Endothelial cell of umbilical vein (primary cell): Measurements from ENCODE around the gene CCL1. TPM values are rescaled to one million over a fixed set of nuclear protein-coding genes. Genes with fewer than 3 reads are reported as not detected.

ENCODE experiments used
- BruUV-seq: library from RNA; stranded (reverse); fragments of 400-500 nt; replicated peaks from 2 replicates; lab custom pipeline; 2021; lab: Mats Ljungman, UMichigan
- CTCF ChIA-PET: fragments of 300-600, 350-600 bp; sonication (Branson Sonifier 250); formaldehyde crosslinking; loops from one replicate; lab custom pipeline; 2021; ENCODE audit warnings: antibody characterized with exemption, inconsistent platforms; lab: Charles Lee
- POLR2A ChIA-PET: fragments of 300-600, 350-600 bp; sonication (Branson Sonifier 250); formaldehyde crosslinking; loops from one replicate; lab custom pipeline; 2021; ENCODE audit warnings: antibody characterized with exemption, inconsistent platforms; lab: Charles Lee
- DNase-seq: peaks from one replicate; pipeline ENCODE4 v3.0.0-alpha.2; 2011; ENCODE audit warnings: low read depth, low spot score
- FAIRE-seq: peaks from 2 replicates; lab custom pipeline; 2011; peaks lifted over from hg19 to GRCh38; lab: Jason Lieb, UNC
- H2AFZ ChIP-seq: 2 replicates; pipeline ENCODE4 v1.6.0; 2012; ENCODE audit warnings: low read depth, low read length, control low read depth, inconsistent platforms
- H3K27ac ChIP-seq: 2 replicates; pipeline ENCODE4 v1.5.1; 2011; ENCODE audit warnings: low read depth, mild to moderate bottlenecking, control low read depth, low read length, moderate library complexity; ENCODE audit not compliant: insufficient read depth
- H3K27me3 ChIP-seq, 2 experiments: 2 replicates each; pipeline versions ENCODE4 v1.6.0 to v1.6.1; 2011; ENCODE audit warnings: low read length in 2 of 2, mixed read lengths in 1 of 2; ENCODE audit not compliant: control insufficient read depth in 2 of 2, insufficient read depth in 2 of 2
- H3K36me3 ChIP-seq, 2 experiments: 2 replicates in 1 of 2; 3 replicates in 1 of 2; pipeline ENCODE4 v1.5.1; 2011; ENCODE audit warnings: low read length in 2 of 2, mild to moderate bottlenecking in 1 of 2, moderate library complexity in 1 of 2; ENCODE audit not compliant: control insufficient read depth in 2 of 2, insufficient read depth in 2 of 2; ENCODE audit errors: extremely low read depth in 1 of 2
- H3K4me1 ChIP-seq: 3 replicates; pipeline ENCODE4 v1.5.1; 2011; ENCODE audit warnings: mild to moderate bottlenecking, low read length; ENCODE audit not compliant: control insufficient read depth, insufficient read depth; ENCODE audit errors: extremely low read depth
- H3K4me2 ChIP-seq: 2 replicates; pipeline ENCODE4 v1.6.1; 2011; ENCODE audit warnings: low read length, control low read depth, mixed read lengths; ENCODE audit not compliant: insufficient read depth
- H3K4me3 ChIP-seq, 3 experiments: fragments of 200-600 bp in 1 of 3; sonication (generic), shearing (Covaris generic) in 1 of 3; replicated peaks in 1 of 3; 2 replicates each; pipeline ENCODE4 v1.5.1; 2011 to 2016; ENCODE audit warnings: control low read depth in 3 of 3, low read length in 3 of 3, mild to moderate bottlenecking in 2 of 3, inconsistent platforms in 1 of 3, low read depth in 1 of 3, moderate library complexity in 1 of 3; ENCODE audit not compliant: insufficient read depth in 1 of 3
- H3K79me2 ChIP-seq: 2 replicates; pipeline ENCODE4 v1.6.0; 2012; ENCODE audit warnings: low read length, inconsistent platforms; ENCODE audit not compliant: control insufficient read depth, insufficient read depth
- H3K9ac ChIP-seq: replicated peaks from 2 replicates; pipeline ENCODE3; 2011; ENCODE audit warnings: low read length, control low read depth; ENCODE audit not compliant: insufficient read depth; ENCODE audit errors: extremely low read depth
- H3K9me1 ChIP-seq: replicated peaks from 3 replicates; pipeline ENCODE4 v1.6.0; 2011; ENCODE audit warnings: mild to moderate bottlenecking, low read length; ENCODE audit not compliant: control insufficient read depth, insufficient read depth; ENCODE audit errors: extremely low read depth
- H3K9me3 ChIP-seq: replicated peaks from 2 replicates; pipeline ENCODE4 v1.5.1; 2012; ENCODE audit warnings: low read length, inconsistent platforms; ENCODE audit not compliant: control insufficient read depth, insufficient read depth
- H4K20me1 ChIP-seq: replicated peaks from 2 replicates; pipeline ENCODE3; 2011; ENCODE audit warnings: mild to moderate bottlenecking, low read length; ENCODE audit not compliant: control insufficient read depth, insufficient read depth; ENCODE audit errors: extremely low read depth
- EZH2 ChIP-seq: IDR thresholded peaks from 2 replicates; pipeline ENCODE4 v1.6.1; 2012; ENCODE audit warnings: borderline replicate concordance, low read depth, mild to moderate bottlenecking, moderate library complexity, low read length, inconsistent platforms; ENCODE audit not compliant: severe bottlenecking
- FOS ChIP-seq: IDR thresholded peaks from 2 replicates; pipeline ENCODE4 v1.6.1; 2011; ENCODE audit warnings: mild to moderate bottlenecking, low read length, moderate library complexity, borderline replicate concordance; ENCODE audit not compliant: insufficient read depth
- GATA2 ChIP-seq: IDR thresholded peaks from 2 replicates; pipeline ENCODE4 v1.7.0; 2011; ENCODE audit warnings: low read depth, mild to moderate bottlenecking, moderate library complexity, mixed read lengths, low read length; ENCODE audit not compliant: insufficient read length, insufficient read depth
- JUN ChIP-seq: IDR thresholded peaks from 2 replicates; pipeline ENCODE4 v1.6.1; 2011; ENCODE audit warnings: borderline replicate concordance, low read depth; ENCODE audit not compliant: insufficient read length, insufficient read depth
- MAX ChIP-seq: IDR thresholded peaks from 2 replicates; pipeline ENCODE4 v1.6.1; 2011; ENCODE audit not compliant: insufficient read depth, insufficient read length
- MYC ChIP-seq: IDR thresholded peaks from one replicate; pipeline ENCODE4 v1.6.1; 2011; ENCODE audit warnings: mild to moderate bottlenecking, low read depth, low read length
- POLR2A ChIP-seq: IDR thresholded peaks from 2 replicates; pipeline ENCODE4 v1.6.1; 2012; ENCODE audit warnings: low read depth, mild to moderate bottlenecking, control low read depth, low read length
- POLR2AphosphoS5 ChIP-seq: IDR thresholded peaks from 2 replicates; pipeline ENCODE4 v1.6.1; 2012; ENCODE audit warnings: low read depth, mild to moderate bottlenecking, control low read depth, low read length, moderate library complexity; ENCODE audit not compliant: insufficient read depth
- dilution Hi-C: fragments of 300-500 bp; cut with MboI; formaldehyde crosslinking; loops from one replicate; pipeline ENCODE4 v1.15.0; 2019; ENCODE audit warnings: low sequenced_read_pairs; ENCODE audit not compliant: extremely low pct_ligation_motif_present
- intact Hi-C: fragments of 100-400 bp; cut with micrococcal nuclease; formaldehyde crosslinking; loops from one replicate; pipeline ENCODE4 v1.10.0; 2022
- polyA plus RNA-seq, 4 experiments: library from polyadenylated mRNA; depleted of rRNA in 3 of 4; stranded (reverse) in 3 of 4; unstranded in 1 of 4; fragments of >200 nt; gene quantifications; 2 replicates each; pipeline versions ENCODE4 v1.2.1 to v1.2.3, GENCODE V29; 2011 to 2012; ENCODE audit warnings: missing spikeins in 1 of 4
- total RNA-seq: library from RNA; stranded (reverse); gene quantifications from 2 replicates; pipeline ENCODE4 v1.2.3, GENCODE V29; 2021
- TF ChIP-seq, protein P1 (sequence below), 2 donors: IDR thresholded peaks; 1 replicate in 1 of 2; 2 replicates in 1 of 2; pipeline ENCODE4 v1.5.1; 2011; ENCODE audit warnings: low read length in 2 of 2, mild to moderate bottlenecking in 2 of 2, moderate library complexity in 2 of 2, control low read depth in 1 of 2, inconsistent platforms in 1 of 2, low read depth in 1 of 2; ENCODE audit not compliant: insufficient read depth in 1 of 2; ENCODE audit errors: extremely low read depth in 1 of 2

CCL1 gene
- total and polyA plus RNA-seq, 2 donors (not counting 3 experiments of a cell fraction or from before 2014, with no cell fraction given), result not detected

DNA sequence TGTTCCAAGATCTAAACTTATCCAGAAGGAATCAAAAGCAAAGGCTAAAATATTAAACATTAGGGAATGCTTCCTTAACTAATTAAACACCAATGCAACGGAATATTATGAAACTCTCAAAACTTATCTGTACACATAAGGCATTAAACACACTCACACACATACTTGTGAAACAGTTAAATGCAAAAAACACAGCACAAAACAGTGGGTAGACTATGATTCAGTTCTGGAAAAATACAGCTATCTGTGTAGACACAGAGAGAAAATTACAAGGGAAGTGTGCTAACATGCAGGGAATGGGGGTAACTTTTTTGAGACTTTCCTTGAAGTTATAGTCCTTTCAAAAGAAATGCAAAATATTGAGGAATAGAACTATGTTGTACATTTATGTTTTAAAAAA lies 36.7 kb upstream of the CCL1 start:
- Histone ChIP-seq H3K4me1 (no peaks in the 10 kb centered on the region), H4K20me1 (no peaks in the 10 kb centered on the region), H3K4me2 (no peak overlapping the region), H3K9me3 (no peaks in the 10 kb centered on the region), H2AFZ (no peak overlapping the region), H3K79me2 (no peaks in the 10 kb centered on the region), H3K27me3 (peaks cover 3 to 13% of the 10 kb centered on the region in 2 experiments), H3K36me3 (no peaks in the 10 kb centered on the region), H3K4me3 (no peak overlapping the region), H3K9ac (no peak overlapping the region), H3K9me1 (no peaks in the 10 kb centered on the region), H3K27ac (no peak overlapping the region)
- dilution Hi-C loops (no loop called here), intact Hi-C loops (no loop called here)
- POLR2A ChIA-PET, result no interaction called here
- CTCF ChIA-PET, result interaction anchor here (1.7 to 3.7 kb wide), 4 partner anchors 11 to 38 kb away, joined by 4 to 17 read pairs (median 12); no protein-coding TSS in a partner anchor
- TF ChIP-seq POLR2AphosphoS5 (no peak), JUN (no peak), GATA2 (no peak), MYC (no peak), EZH2 (no peak), FOS (no peak), MAX (no peak), POLR2A (no peak)
- TF ChIP-seq, protein P1, sequence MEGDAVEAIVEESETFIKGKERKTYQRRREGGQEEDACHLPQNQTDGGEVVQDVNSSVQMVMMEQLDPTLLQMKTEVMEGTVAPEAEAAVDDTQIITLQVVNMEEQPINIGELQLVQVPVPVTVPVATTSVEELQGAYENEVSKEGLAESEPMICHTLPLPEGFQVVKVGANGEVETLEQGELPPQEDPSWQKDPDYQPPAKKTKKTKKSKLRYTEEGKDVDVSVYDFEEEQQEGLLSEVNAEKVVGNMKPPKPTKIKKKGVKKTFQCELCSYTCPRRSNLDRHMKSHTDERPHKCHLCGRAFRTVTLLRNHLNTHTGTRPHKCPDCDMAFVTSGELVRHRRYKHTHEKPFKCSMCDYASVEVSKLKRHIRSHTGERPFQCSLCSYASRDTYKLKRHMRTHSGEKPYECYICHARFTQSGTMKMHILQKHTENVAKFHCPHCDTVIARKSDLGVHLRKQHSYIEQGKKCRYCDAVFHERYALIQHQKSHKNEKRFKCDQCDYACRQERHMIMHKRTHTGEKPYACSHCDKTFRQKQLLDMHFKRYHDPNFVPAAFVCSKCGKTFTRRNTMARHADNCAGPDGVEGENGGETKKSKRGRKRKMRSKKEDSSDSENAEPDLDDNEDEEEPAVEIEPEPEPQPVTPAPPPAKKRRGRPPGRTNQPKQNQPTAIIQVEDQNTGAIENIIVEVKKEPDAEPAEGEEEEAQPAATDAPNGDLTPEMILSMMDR (IDR thresholded peaks at IDR 0.05; ENCODE audit: extremely low read depth in 1 of 2, insufficient read depth in 1 of 2, low read depth in 1 of 2, low read length in 2 of 2), result no peak
- BruUV-seq, result no TSS peak
- no peak for DNase-seq
- FAIRE-seq, result no peak
